GM18520 (cell line): ENCODE results near the gene AMDHD2.
A peak's percentile ranks its signal among the peaks of the same experiment; 100 is the strongest.
"Not testable (repeated sequence)": the region's sequence is repeated elsewhere in the genome, so short reads cannot be mapped to it uniquely, and the experiment has no call there.

Experiments used
- ATAC-seq: cut with Tn5 transposase; IDR thresholded peaks from one replicate; pipeline ENCODE4 v1.9.1; 2021; ENCODE audit not compliant: unreplicated experiment

AMDHD2 gene

DNA sequence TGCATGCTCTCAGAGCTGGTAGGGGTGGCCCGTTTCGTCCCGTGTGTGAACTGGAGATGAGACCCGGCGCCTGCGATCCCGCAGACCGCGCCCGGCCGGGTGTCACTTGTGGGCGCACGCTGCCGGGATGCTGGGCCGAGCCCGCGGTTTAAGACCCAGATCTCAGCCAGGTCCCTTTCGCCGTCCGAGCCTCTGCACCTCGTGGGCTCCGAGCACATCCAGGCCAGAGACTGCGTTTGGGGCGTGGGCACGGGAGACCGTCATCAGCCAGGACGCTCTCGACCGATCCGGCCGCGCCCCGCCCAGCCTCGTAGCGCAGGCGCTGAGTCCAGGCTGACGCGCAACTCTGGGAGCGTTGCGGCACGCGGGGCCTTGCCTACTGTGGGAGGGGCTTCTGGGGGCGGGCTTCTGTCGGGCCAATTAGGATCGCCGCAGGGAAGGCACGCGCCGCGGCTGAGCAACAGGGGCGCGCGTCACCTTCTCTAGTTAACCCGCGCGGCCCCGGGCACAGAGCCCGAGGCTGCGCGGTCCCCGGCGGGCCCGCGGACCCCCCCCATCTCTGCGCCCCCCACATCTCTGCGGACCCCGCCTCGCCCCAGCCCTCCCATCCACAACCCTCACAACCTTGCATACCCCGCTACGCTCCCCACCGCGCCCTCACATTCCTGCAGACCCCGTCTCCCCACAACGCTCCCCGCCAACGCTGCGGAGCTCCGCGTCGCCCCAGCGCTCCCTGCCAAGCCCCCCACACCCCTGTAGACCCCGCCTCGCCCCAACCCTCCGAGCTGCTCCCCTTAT is 11.7 kb downstream of the AMDHD2 start:
- peak; percentile 80 for ATAC-seq

- ATAC-seq: no peak
Observed at GRCh38 chr16:2532494-2533141, 12.4 kb downstream of the AMDHD2 start.

GRCh38 chr16:2533142-2533755 is 13.1 kb downstream of the AMDHD2 start:
- ATAC-seq: not testable (repeated sequence)

DNA sequence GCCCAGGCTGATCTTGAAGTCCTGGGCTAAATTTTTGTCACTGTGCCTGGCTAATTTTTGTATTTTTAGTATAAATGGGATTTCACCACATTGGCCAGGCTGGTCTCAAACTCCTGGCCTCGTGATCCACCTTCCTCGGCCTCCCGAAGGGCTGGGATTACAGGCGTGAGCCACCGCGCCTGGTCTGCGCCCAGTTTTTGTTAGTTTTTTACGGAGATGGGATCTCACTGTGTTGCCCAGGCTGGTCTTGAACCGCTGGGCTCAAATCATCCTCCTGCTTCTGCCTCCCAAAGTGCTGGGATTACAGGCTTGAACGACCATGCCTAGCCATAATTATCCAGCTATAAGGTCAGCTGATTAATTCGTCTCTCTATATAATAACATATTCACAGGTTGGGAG is 13.7 kb downstream of the AMDHD2 start:
- no peak for ATAC-seq

- not testable (repeated sequence) for ATAC-seq
Observed at GRCh38 chr16:2534335-2534734, 14.2 kb downstream of the AMDHD2 start.

DNA sequence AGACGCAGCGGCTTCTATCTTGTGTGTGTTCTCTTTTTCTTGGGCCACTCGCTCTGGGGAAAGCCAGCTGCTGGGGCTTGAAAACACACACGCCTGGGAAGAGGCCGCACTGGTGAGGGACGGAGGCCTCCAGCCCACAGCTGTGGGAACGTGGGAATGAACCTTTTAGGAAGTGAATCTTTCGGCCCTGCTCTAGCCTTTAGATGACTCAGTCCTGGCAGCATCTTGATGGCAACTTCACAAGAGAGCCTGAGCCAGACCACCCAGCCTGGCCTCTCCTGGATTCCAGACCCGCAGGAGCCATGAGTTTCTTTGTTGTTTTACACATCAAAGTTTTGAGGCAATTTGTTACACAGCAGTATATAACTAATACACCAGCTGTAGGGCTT is 15.4 kb downstream of the AMDHD2 start:
- ATAC-seq: no peak

DNA sequence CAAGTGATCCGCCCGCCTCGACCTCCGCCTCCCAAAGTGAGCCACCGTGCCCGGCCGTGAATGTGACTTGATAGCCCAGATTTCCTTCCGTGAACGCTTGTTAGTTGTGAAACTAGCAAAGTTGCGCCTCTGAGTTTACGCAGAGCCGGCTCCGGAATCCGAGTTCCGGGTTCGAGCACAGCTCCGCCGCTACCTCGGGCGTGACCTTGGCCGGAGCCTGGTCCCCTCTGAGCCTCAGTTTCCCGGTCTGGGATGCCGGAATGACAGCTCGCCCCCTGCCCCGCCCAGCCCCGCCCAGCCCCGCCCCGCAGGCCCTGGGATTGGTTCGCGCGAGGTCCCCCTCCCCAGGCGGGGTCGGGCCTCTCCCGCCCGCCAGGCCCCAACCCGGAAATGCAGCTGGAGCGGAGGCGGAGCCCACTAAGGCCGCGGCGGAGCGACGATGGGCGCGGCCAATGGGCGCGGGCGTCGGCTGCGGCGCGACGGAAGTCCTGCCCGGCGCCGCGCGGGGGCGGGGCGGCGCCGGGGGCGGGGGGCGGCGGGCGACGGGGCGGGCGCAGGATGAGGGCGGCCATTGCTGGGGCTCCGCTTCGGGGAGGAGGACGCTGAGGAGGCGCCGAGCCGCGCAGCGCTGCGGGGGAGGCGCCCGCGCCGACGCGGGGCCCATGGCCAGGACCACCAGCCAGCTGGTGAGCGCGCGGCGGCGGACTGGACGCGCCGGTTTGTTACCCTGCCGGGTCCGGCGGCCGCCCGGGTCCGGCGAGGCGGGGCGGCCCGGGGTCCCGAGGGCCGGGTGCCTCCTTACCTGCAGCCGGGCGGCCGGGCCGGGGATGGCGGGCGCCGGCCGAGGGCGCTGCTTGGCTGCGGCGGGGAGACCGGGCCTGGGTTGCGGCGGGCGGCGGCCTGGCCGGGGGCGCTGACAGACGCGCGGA is 17.5 kb downstream of the AMDHD2 start, which contains the start of gene PDPK1:
TSS of gene PDPK1 (plus strand) at position 571 of the 929 bp plus-strand sequence. CDS start at position 663, 92 bp downstream.
- ATAC-seq: peak; percentile 76

DNA sequence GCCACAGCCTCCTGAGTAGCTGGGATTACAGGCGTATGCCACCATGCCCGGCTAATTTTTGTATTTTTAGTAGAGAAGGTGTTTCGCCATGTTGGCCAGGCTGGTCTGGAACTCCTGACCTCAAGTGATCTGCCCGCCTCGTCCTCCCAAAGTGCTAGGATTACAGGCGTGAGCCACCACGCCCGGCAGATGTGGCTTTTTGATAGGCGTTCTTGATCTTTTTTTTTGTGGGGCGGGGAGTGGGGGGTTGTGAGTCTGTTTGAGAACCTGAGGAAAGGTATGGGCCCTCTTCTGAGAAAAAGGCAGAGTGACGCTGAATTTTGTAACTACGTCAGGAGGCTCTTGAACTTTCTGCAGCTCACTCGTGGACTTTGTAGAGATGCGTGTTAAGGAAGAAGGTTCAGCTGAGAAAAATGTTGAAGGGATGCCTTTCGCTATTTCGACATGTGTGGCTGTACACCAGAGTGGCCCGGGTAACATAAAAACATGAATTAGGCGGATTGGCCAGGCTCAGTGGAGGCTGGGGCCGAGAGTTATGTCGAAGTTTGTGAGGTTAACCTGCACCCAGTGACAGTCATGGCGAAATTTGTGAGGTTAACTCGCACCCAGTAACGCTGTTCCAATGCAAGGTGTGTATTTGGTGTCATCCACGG is 19.1 kb downstream of the AMDHD2 start:
- not testable (repeated sequence) for ATAC-seq

- ATAC-seq: not testable (repeated sequence)
Observed at GRCh38 chr16:2539845-2540458, 19.8 kb downstream of the AMDHD2 start.

DNA sequence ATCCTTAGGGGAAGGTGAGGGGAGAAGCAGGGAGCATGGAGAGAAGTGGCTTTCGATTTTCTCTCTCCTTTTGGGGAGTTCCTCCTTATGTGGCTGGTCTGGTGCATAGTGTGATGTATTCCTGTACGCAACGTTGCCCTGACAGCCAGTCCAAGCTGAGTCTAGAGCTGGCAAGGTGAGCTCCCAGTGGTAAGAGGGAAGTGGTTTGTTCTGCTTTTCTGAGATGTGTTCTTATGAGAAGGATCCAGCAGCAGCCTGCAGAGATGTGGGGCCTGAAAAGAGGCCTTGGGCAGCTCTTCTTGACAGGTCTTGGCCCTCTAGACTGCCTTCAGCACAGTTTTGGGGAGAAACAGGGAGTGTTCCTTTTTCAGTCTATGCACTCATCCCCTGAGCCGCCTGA is 20.7 kb downstream of the AMDHD2 start:
- not testable (repeated sequence) for ATAC-seq

- ATAC-seq: not testable (repeated sequence)
Observed at GRCh38 chr16:2541409-2541808, 21.2 kb downstream of the AMDHD2 start.

DNA sequence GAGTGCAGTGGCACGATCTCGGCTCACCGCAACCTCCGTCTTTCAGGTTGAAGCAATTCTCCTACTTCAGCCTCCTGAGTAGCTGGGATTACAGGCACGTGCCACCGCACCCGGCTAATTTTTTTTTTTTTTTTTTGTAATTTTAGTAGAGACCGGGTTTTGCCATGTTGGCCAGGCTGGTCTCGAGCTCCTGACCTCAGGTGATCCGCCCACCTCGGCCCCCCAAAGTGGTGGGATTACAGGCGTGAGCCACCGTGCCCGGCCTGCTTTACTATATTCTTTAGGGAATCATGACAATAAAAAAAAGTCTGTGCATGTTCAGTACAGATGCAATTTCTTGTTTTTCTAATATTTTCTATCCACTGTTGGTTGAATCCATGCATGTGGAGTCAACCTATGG is 23.6 kb downstream of the AMDHD2 start:
- not testable (repeated sequence) for ATAC-seq

DNA sequence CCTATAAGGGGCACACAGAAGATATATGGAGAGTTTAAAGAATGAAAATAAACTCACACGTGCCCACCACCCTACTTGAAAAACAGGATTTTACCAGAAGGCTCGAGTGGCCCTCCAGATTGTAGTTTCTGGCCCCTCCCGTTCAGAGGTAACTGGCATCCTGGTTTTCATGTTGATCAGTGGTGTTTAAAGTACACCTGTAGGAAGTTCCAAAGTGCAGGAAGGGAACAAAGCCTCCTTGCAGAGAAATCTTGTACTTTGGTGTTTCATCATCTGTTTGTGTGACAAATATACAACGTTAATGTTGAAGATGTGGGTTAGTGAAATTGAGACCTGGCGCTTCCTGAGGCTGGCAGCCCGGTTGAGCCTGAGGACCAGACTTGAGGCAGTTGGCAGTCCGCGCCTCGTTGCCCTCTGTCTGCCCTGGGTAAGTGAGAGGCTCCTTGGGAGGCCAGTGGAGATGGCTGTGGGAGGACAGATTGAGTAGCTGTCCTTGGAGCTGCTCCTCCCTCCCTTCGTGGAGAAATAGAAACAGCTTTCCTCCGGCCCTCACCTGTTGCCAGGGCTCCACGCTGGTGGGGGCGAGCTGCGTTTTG is 30.2 kb downstream of the AMDHD2 start:
- not testable (repeated sequence) for ATAC-seq

DNA sequence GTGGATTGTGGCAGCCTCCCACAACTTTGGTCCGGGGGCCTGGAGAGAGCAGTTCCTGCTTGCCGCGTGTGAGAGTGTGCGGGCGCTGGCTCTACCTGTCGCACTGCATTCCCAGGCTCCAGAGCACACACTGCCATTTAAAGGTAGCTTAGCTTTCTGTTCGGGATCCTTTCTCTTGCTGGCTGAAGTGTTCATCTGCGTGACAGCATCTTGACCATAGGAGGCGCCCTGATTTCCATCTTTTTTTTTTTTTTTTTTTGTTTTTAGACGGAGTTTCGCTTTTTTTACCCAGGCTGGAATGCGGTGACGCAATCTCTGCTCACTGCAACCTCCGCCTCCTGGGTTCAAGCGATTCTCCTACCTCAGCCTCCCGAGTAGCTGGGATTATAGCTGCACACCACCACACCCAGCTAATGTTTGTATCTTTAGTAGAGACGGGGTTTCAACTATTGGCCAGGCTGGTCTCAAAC is 31.3 kb downstream of the AMDHD2 start:
- ATAC-seq: not testable (repeated sequence)

GRCh38 chr16:2554709-2555425 is 34.7 kb downstream of the AMDHD2 start:
- not testable (repeated sequence) for ATAC-seq

GRCh38 chr16:2557150-2557549 is 37.0 kb downstream of the AMDHD2 start:
- ATAC-seq: not testable (repeated sequence)

DNA sequence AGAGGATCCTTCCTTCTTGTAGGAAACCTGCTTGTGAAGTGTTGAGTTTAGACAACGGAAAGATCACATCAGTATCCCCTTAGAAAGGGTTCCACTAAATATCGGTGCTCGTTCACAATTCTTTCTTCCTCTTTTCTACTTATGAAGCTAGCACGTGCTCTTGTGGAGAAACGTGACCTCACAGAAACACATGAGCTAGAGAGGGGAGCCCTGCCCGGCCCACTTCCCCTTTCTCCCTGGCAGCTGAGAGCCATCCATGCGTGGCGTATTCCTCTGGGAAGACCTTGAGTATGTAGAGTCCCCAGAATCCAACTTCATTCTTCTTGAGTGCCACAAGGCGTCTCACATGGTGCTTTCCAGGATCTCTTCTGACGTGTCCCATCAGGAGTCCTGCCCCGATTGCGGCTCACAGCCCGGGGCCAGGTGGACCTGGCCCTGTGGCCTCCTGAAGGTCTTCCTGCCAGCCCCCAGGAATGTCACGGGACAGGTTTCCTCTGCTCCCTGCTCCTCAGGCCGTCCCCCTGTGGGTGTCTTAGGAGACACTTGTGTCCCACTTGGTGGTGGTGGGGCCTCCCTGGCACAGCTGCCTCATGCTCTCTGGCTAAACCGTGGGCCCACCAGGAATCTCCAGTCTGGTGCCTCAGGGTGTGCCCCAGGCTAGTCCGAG is 40.1 kb downstream of the AMDHD2 start:
- ATAC-seq: peak; percentile 37

- peak; percentile 44 for ATAC-seq
Observed at GRCh38 chr16:2560798-2561133, 40.6 kb downstream of the AMDHD2 start.
